Ovary (tissue), 9 donors: ENCODE data around the gene ARRDC4. TPM values are rescaled to one million over a fixed set of nuclear protein-coding genes. Genes with fewer than 3 reads are reported as not detected.

Source experiments
- DNase-seq, 5 donors: peaks; one replicate each; pipeline ENCODE4 v3.0.0-alpha.2; 2019 to 2020
- H3K27ac ChIP-seq, 2 donors: fragments of 200-600 bp; one replicate each; pipeline versions ENCODE4 v1.5.1 to v1.8.0; 2019 to 2022
- H3K27me3 ChIP-seq: fragments of 200-600 bp; one replicate; pipeline ENCODE4 v1.8.0; 2022
- H3K36me3 ChIP-seq: fragments of 200-600 bp; sonication (generic); one replicate; pipeline ENCODE4 v1.5.1; 2019
- H3K4me1 ChIP-seq: one replicate; pipeline ENCODE4 v1.8.1; 2013; ENCODE audit warnings: mild to moderate bottlenecking, moderate library complexity; ENCODE audit not compliant: insufficient read depth
- H3K4me3 ChIP-seq: fragments of 200-600 bp; sonication (generic); one replicate; pipeline ENCODE4 v1.5.1; 2017
- H3K9me3 ChIP-seq, 2 donors: fragments of 200-600 bp in 1 of 2; sonication (generic) in 1 of 2; one replicate each; pipeline versions ENCODE4 v1.5.1 to v1.8.1; 2013 to 2019; ENCODE audit warnings: mild to moderate bottlenecking in 1 of 2, moderate library complexity in 1 of 2
- EP300 ChIP-seq: sonication (generic); formaldehyde crosslinking; IDR thresholded peaks from one replicate; pipeline ENCODE4 v1.6.1; 2017; ENCODE audit warnings: antibody characterized with exemption
- POLR2A ChIP-seq: fragments of 450-650 bp; IDR thresholded peaks from one replicate; pipeline ENCODE4 v1.6.1; 2017; ENCODE audit warnings: antibody characterized with exemption, mild to moderate bottlenecking, moderate library complexity
- WGBS, 3 donors: extraction: QIAGEN DNeasy Blood & Tissue Kit in 1 of 3; methylation state at CpG; one replicate each; pipeline versions ENCODE4 v1.1.5 to v1.1.7; 2013 to 2017; 5-methylcytosine and 5-hydroxymethylcytosine counted together
- intact Hi-C, 4 donors: fragments of 100-400 bp; cut with DNase I; formaldehyde crosslinking; loops; one replicate each; pipeline versions ENCODE4 v1.11.0 to v1.15.1; 2022 to 2023
- polyA plus RNA-seq, 2 donors: library from polyadenylated mRNA; stranded (reverse); fragments of 200-250 nt in 1 of 2; fragments of 350-450 nt in 1 of 2; fragmentation: Illumina TruSeq in 1 of 2; extraction: RNeasy Lipid Tissue Mini Kit (QIAGEN cat#74804) in 1 of 2; gene quantifications; one replicate each; pipeline ENCODE4 v1.2.3, GENCODE V29; 2013 to 2014
- total RNA-seq, 7 donors: library from RNA; depleted of rRNA in 2 of 7; stranded (reverse); fragments of >200 nt in 2 of 7; fragmentation: NEBNext Ultra II Directional in 3 of 7; extraction: Animal tissue kit (Norgen Biotek cat#: 25700) in 3 of 7; gene quantifications; one replicate each; pipeline versions ENCODE4 v1.1.0 to v1.2.4, GENCODE V29; 2016 to 2023
- TF ChIP-seq, protein P1 (sequence below), 3 donors: fragments of 450-650 bp in 2 of 3; fragments of 200-600 bp in 1 of 3; IDR thresholded peaks; one replicate each; pipeline versions ENCODE4 v1.5.1 to v1.8.0; 2016 to 2022; ENCODE audit warnings: antibody characterized with exemption in 3 of 3, mild to moderate bottlenecking in 1 of 3
- donor health status: DM: no; HTN: no; CAD: no; lungs with moderate emphysema.
- donor health status: DM: no; HTN: no; CAD: no.
- donor health status: Bipolar disorder and iron deficiency.
- donor health status: DM: yes; HTN: yes; CAD: no.
- donor health status: DM: no; HTN: no; CAD: no.
- donor health status: DM: yes; HTN: yes; CAD: no.

Gene ARRDC4
- total and polyA plus RNA-seq, 9 donors: 5.8 to 35.2 (median 18.6) TPM

DNA sequence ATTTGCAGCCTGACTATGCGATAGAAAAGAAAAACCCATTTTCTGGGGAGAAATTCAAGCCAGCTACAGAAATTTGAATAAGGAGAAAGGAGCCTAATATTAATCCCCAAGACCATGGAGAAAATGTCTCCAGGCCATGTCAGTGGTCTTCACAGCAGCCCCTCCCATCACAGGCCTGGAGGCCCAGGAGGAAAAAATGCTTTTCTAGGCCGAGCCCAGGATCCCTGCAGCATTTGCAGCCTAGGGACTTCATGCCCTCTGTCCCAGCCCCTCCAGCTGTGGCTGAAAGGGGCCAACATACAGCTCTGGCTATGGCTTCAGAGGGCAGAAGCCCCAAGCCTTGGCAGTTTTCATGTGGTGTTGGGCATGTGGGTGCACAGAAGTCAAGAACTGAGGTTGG is 26.3 kb downstream of the ARRDC4 start:
- TF ChIP-seq EP300 (no peak), POLR2A (no peak)
- TF ChIP-seq, protein P1, sequence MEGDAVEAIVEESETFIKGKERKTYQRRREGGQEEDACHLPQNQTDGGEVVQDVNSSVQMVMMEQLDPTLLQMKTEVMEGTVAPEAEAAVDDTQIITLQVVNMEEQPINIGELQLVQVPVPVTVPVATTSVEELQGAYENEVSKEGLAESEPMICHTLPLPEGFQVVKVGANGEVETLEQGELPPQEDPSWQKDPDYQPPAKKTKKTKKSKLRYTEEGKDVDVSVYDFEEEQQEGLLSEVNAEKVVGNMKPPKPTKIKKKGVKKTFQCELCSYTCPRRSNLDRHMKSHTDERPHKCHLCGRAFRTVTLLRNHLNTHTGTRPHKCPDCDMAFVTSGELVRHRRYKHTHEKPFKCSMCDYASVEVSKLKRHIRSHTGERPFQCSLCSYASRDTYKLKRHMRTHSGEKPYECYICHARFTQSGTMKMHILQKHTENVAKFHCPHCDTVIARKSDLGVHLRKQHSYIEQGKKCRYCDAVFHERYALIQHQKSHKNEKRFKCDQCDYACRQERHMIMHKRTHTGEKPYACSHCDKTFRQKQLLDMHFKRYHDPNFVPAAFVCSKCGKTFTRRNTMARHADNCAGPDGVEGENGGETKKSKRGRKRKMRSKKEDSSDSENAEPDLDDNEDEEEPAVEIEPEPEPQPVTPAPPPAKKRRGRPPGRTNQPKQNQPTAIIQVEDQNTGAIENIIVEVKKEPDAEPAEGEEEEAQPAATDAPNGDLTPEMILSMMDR (IDR thresholded peaks at IDR 0.05): no peak
- no peak for DNase-seq
- H3K27ac ChIP-seq: no peak overlapping the region
- intact Hi-C loops: no loop called here
- H3K27me3 ChIP-seq: no peaks in the 10 kb centered on the region
- WGBS, 3 donors: 81 to 93% (median 90%) methylated on average over 2 of the region's 2 CpGs
- no peaks in the 10 kb centered on the region for H3K9me3 ChIP-seq
- no peaks in the 10 kb centered on the region for H3K4me1 ChIP-seq
- H3K36me3 ChIP-seq: no peaks in the 10 kb centered on the region
- no peak overlapping the region for H3K4me3 ChIP-seq

DNA sequence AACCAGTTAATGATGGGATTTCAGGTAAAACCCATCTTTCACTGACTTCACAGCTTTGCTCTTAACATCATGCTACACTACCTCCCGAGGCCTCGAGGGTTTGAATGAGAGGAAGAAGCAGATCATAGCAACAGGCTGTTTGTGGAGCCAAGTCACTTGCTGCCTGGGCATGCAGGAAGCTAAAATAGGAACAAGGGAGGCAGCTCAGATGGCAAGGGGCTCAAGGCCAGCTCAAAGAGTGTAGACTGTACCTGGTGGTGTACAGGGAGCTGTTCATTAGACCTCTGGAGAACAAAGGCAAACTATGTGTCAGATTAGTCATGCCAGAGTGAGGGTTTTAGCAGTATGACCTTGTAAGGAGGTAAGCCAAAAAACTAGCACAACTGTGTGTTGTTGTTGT is 28.8 kb downstream of the ARRDC4 start:
- H3K27me3 ChIP-seq: no peaks in the 10 kb centered on the region
- TF ChIP-seq EP300 (no peak), POLR2A (no peak)

DNA sequence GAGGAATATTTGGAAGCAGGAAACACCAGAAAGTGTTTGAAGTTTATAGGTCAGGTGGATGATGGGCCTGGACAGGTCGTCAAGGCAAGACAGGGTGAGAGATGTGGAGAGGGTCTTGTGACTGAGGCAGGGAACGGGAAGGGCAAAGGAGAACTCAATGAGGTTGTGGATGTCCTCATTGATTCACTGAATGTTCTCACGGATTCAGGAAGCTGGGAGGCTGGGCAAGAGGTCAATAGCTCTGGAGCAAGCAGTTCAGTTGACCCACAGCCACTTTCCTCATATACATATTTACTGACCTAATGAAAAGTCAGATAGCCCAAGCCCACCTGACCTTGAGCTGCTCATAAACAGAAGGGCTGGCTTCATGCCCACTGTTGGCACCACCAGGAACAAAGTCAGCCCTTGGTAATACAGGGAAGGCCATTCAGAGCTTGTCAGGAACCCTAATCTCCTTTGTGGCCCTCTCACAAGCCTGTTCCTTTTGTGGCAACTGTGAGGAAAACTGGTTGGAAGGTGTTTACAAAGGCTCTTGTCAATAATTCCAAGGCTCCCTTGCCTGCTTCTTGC is 31.6 kb downstream of the ARRDC4 start:
- H3K4me3 ChIP-seq: no peak overlapping the region
- H3K9me3 ChIP-seq: no peaks in the 10 kb centered on the region
- H3K36me3 ChIP-seq: no peaks in the 10 kb centered on the region
- 74 to 86% (median 77%) methylated on average over 3 of the region's 3 CpGs for WGBS, 3 donors
- H3K27ac ChIP-seq: no peak overlapping the region
- H3K4me1 ChIP-seq: no peaks in the 10 kb centered on the region
- intact Hi-C loops: loop anchor here in 1 of 4 donors (10.0 kb wide), 1 partner anchor 57 kb away; no protein-coding TSS in a partner anchor
- H3K27me3 ChIP-seq: no peaks in the 10 kb centered on the region
- TF ChIP-seq POLR2A (no peak), EP300 (no peak)
- TF ChIP-seq, protein P1 (IDR thresholded peaks at IDR 0.05): no peak
- DNase-seq: no peak

More for the DNA sequence above, 28.8 kb downstream of the ARRDC4 start:
- Histone ChIP-seq H3K27ac (no peak overlapping the region), H3K9me3 (no peaks in the 10 kb centered on the region), H3K4me1 (no peaks in the 10 kb centered on the region), H3K4me3 (no peak overlapping the region), H3K36me3 (no peaks in the 10 kb centered on the region)
- DNase-seq: no peak
- WGBS, 3 donors: 59 to 77% (median 74%) methylated on average over 2 of the region's 2 CpGs
- intact Hi-C loops: no loop called here

DNA sequence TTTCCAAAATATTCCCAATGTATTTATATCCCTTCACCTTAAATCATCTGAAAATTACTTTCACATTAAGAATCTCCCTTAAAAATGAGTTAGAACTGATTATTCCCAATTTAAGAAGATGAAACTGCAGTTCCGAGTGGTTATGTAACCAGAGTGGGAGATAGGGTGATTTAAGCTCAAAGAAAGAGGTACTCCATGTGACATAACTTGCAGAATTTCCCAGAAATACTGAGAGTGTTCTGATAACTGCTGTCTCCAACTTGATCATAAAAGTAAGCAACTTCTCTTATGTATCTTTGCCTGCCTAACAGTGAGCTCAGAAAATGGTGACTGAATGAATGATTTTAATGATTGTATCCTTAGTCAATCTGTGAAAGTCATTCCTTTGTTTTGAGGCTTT is 32.3 kb downstream of the ARRDC4 start:
- 31 to 63% (median 34%) methylated on average over 1 of the region's 1 CpG for WGBS, 3 donors
- Histone ChIP-seq H3K27me3 (no peaks in the 10 kb centered on the region), H3K27ac (no peak overlapping the region), H3K9me3 (no peaks in the 10 kb centered on the region), H3K36me3 (no peaks in the 10 kb centered on the region), H3K4me3 (no peak overlapping the region), H3K4me1 (no peaks in the 10 kb centered on the region)
- no peak for DNase-seq
- intact Hi-C loops: loop anchor here in 1 of 4 donors (10.0 kb wide), 1 partner anchor 58 kb away; no protein-coding TSS in a partner anchor
- TF ChIP-seq, protein P1 (IDR thresholded peaks at IDR 0.05): no peak
- TF ChIP-seq POLR2A: no peak
- no peak for TF ChIP-seq EP300

DNA sequence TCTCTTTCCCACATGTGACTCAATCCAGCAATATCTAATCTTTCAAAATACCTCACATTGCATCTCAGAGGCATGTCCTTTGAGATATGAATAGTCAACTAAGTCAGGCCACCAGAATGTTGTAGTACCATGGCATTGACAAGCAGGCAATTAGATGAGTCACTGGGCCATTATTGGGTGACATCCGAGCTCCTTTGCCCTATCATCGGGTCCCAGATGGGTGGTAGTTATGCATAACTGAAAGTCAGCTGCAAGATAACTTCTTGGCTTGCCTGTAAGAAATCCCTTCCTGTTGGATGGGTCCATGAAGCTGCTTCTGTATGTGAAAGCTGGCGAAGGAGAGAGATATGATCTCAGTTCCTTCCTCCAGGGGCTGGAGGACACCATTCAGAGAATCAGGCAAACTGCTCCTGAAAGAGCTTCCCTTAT is 32.8 kb downstream of the ARRDC4 start:
- DNase-seq: no peak
- H3K4me3 ChIP-seq: no peak overlapping the region
- no peaks in the 10 kb centered on the region for H3K4me1 ChIP-seq
- no peaks in the 10 kb centered on the region for H3K36me3 ChIP-seq
- H3K27me3 ChIP-seq: no peaks in the 10 kb centered on the region
- intact Hi-C loops: loop anchor here in 1 of 4 donors (10.0 kb wide), 1 partner anchor 59 kb away; no protein-coding TSS in a partner anchor
- WGBS, 3 donors: 75 to 82% (median 77%) methylated on average over 3 of the region's 3 CpGs
- TF ChIP-seq EP300 (no peak), POLR2A (no peak)
- TF ChIP-seq, protein P1 (IDR thresholded peaks at IDR 0.05): no peak
- no peak overlapping the region for H3K27ac ChIP-seq
- no peaks in the 10 kb centered on the region for H3K9me3 ChIP-seq
